WTC11 (cell line): ENCODE results near the gene KRT76. TPM values are rescaled to one million over a fixed set of nuclear protein-coding genes. Genes with fewer than 3 reads are reported as not detected.
"Not testable (repeated sequence)": the region's sequence is repeated elsewhere in the genome, so short reads cannot be mapped to it uniquely, and the experiment has no call there.

Experiments used
- ATAC-seq: fragments of 200-7000 bp; cut with Tn5 transposase; 2 replicates; pipeline ENCODE4 v1.10.0; 2021; ENCODE audit warnings: mild to moderate bottlenecking, moderate library complexity
- CTCF ChIA-PET: fragments of 300-600 bp; sonication (Branson Sonifier 250); formaldehyde crosslinking; loops from one replicate; lab custom pipeline; 2021; ENCODE audit warnings: antibody characterized with exemption; lab: Charles Lee
- POLR2A ChIA-PET: fragments of 350-600 bp; sonication (Branson Sonifier 250); formaldehyde crosslinking; loops from one replicate; lab custom pipeline; 2021; ENCODE audit warnings: antibody characterized with exemption; lab: Charles Lee
- DNase-seq: peaks from one replicate; pipeline ENCODE4 v3.0.0; 2021; ENCODE audit warnings: low spot score
- H3K27ac Mint-ChIP-seq: 2 replicates; pipeline ENCODE4 v1.8.0; 2021; ENCODE audit warnings: mixed read lengths
- H3K27me3 Mint-ChIP-seq: 2 replicates; pipeline ENCODE4 v1.8.0; 2021; ENCODE audit warnings: low read depth, mild to moderate bottlenecking, moderate library complexity, mixed read lengths
- H3K36me3 Mint-ChIP-seq: 2 replicates; pipeline ENCODE4 v1.8.0; 2021; ENCODE audit warnings: mixed read lengths
- H3K4me1 Mint-ChIP-seq: 2 replicates; pipeline ENCODE4 v1.8.0; 2022; ENCODE audit warnings: mixed read lengths
- H3K4me3 Mint-ChIP-seq: 2 replicates; pipeline ENCODE4 v1.8.0; 2021; ENCODE audit warnings: mild to moderate bottlenecking, moderate library complexity, mixed read lengths
- H3K9me3 Mint-ChIP-seq: 2 replicates; pipeline ENCODE4 v1.8.0; 2021; ENCODE audit warnings: mixed read lengths
- CBFB ChIP-seq: sonication (generic); formaldehyde crosslinking; IDR thresholded peaks from 2 replicates; pipeline ENCODE4 v1.8.1; 2022; ENCODE audit warnings: mild to moderate bottlenecking, low read depth, missing genetic modification reagents
- CDX4 ChIP-seq: fragments of 250-450 bp; sonication (Bioruptor Pico); IDR thresholded peaks from 2 replicates; pipeline ENCODE4 v1.9.0; 2021; ENCODE audit warnings: moderate library complexity, mild to moderate bottlenecking, inconsistent platforms, borderline replicate concordance
- FOXK1 ChIP-seq: sonication (generic); formaldehyde crosslinking; IDR thresholded peaks from 2 replicates; pipeline ENCODE4 v1.8.0; 2022; ENCODE audit warnings: mild to moderate bottlenecking, moderate library complexity, missing genetic modification reagents
- FOXP4 ChIP-seq: sonication (generic); formaldehyde crosslinking; IDR thresholded peaks from 2 replicates; pipeline ENCODE4 v1.8.0; 2022; ENCODE audit warnings: mild to moderate bottlenecking, missing genetic modification reagents
- HMGA2 ChIP-seq: fragments of 250-450 bp; sonication (Bioruptor Pico); IDR thresholded peaks from 2 replicates; pipeline ENCODE4 v1.4.0; 2021; ENCODE audit warnings: mild to moderate bottlenecking, moderate library complexity
- JUN ChIP-seq: sonication (generic); formaldehyde crosslinking; IDR thresholded peaks from 2 replicates; pipeline ENCODE4 v1.8.0; 2023; ENCODE audit warnings: mild to moderate bottlenecking, missing genetic modification reagents
- PRRX2 ChIP-seq: fragments of 250-450 bp; sonication (Bioruptor Pico); IDR thresholded peaks from 2 replicates; pipeline ENCODE4 v1.8.0; 2021; ENCODE audit warnings: mild to moderate bottlenecking
- SMAD3 ChIP-seq: sonication (generic); formaldehyde crosslinking; IDR thresholded peaks from 2 replicates; pipeline ENCODE4 v1.8.0; 2022; ENCODE audit warnings: missing genetic modification reagents, mild to moderate bottlenecking, borderline replicate concordance
- SOX15 ChIP-seq: fragments of 250-450 bp; sonication (Bioruptor Pico); IDR thresholded peaks from 2 replicates; pipeline ENCODE4 v1.9.0; 2021; ENCODE audit warnings: mild to moderate bottlenecking
- STAT6 ChIP-seq: sonication (generic); formaldehyde crosslinking; conservative IDR thresholded peaks from 2 replicates; pipeline ENCODE4 v1.8.1; 2023; ENCODE audit warnings: mild to moderate bottlenecking, low read depth, missing genetic modification reagents, moderate library complexity
- TP53 ChIP-seq: sonication (generic); formaldehyde crosslinking; IDR thresholded peaks from 2 replicates; pipeline ENCODE4 v1.8.1; 2023; ENCODE audit warnings: mild to moderate bottlenecking, missing genetic modification reagents
- total RNA-seq: library from RNA; stranded (reverse); gene quantifications from 3 replicates; pipeline ENCODE4 v1.2.3, GENCODE V29; 2021
- TF ChIP-seq, protein P1 (sequence below): sonication (generic); formaldehyde crosslinking; IDR thresholded peaks from 2 replicates; pipeline ENCODE4 v1.8.1; 2022; ENCODE audit warnings: mild to moderate bottlenecking, missing genetic modification reagents, moderate library complexity, borderline replicate concordance
- TF ChIP-seq, protein P2 (sequence below): sonication (generic); formaldehyde crosslinking; IDR thresholded peaks from 2 replicates; pipeline ENCODE4 v1.8.1; 2023; ENCODE audit warnings: mild to moderate bottlenecking, missing genetic modification reagents, moderate library complexity

KRT76 gene
- total RNA-seq, 1 experiment from 2014 or later: not detected

- Mint-ChIP-seq H3K4me3 (no peak overlapping the region), H3K27me3 (peaks cover 23% of the 10 kb centered on the region), H3K9me3 (0 out of 2 replicates have a peak, but pooled peaks cover 3% of the 10 kb centered on the region), H3K36me3 (no peaks in the 10 kb centered on the region), H3K27ac (no peak overlapping the region), H3K4me1 (no peaks in the 10 kb centered on the region)
- ChIA-PET POLR2A (no interaction called here), CTCF (interaction anchor here (1.7 kb wide), 1 partner anchor 118 kb away, joined by 5 read pairs; no protein-coding TSS in a partner anchor)
- ATAC-seq (no peak), DNase-seq (no peak)
- no peak for TF ChIP-seq HMGA2 (CRISPR knock-in tag)
Observed at GRCh38 chr12:52752516-52752915, 24.6 kb downstream of the KRT76 start.

- POLR2A ChIA-PET: no interaction called here
- CTCF ChIA-PET: interaction anchor here (1.7 kb wide), 1 partner anchor 119 kb away, joined by 5 read pairs; no protein-coding TSS in a partner anchor
- Mint-ChIP-seq H3K4me1 (no peaks in the 10 kb centered on the region), H3K36me3 (no peaks in the 10 kb centered on the region), H3K27me3 (peaks cover 23% of the 10 kb centered on the region), H3K27ac (no peak overlapping the region), H3K4me3 (no peak overlapping the region), H3K9me3 (0 out of 2 replicates have a peak, but pooled peaks cover 3% of the 10 kb centered on the region)
- DNase-seq (no peak), ATAC-seq (no peak)
- TF ChIP-seq, protein P1, sequence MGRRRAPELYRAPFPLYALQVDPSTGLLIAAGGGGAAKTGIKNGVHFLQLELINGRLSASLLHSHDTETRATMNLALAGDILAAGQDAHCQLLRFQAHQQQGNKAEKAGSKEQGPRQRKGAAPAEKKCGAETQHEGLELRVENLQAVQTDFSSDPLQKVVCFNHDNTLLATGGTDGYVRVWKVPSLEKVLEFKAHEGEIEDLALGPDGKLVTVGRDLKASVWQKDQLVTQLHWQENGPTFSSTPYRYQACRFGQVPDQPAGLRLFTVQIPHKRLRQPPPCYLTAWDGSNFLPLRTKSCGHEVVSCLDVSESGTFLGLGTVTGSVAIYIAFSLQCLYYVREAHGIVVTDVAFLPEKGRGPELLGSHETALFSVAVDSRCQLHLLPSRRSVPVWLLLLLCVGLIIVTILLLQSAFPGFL (CRISPR knock-in tag): no peak
- TF ChIP-seq JUN (CRISPR knock-in tag): no peak
- TF ChIP-seq STAT6 (CRISPR knock-in tag): no peak
- no peak for TF ChIP-seq FOXK1
- TF ChIP-seq HMGA2 (CRISPR knock-in tag): no peak
- TF ChIP-seq CDX4: no peak
- TF ChIP-seq, protein P2, sequence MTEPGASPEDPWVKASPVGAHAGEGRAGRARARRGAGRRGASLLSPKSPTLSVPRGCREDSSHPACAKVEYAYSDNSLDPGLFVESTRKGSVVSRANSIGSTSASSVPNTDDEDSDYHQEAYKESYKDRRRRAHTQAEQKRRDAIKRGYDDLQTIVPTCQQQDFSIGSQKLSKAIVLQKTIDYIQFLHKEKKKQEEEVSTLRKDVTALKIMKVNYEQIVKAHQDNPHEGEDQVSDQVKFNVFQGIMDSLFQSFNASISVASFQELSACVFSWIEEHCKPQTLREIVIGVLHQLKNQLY (CRISPR knock-in tag): no peak
- TF ChIP-seq FOXP4 (CRISPR knock-in tag): no peak
- TF ChIP-seq, all 79 proteins: peak for 0
Observed at GRCh38 chr12:52751795-52752194, 25.4 kb downstream of the KRT76 start.

- H3K4me3 Mint-ChIP-seq, DNase-seq, H3K27ac Mint-ChIP-seq, H3K4me1 Mint-ChIP-seq, ATAC-seq, H3K36me3 Mint-ChIP-seq, POLR2A ChIA-PET, H3K9me3 Mint-ChIP-seq: not testable (repeated sequence)
- CTCF ChIA-PET: interaction anchor here (1.3 kb wide), 1 partner anchor 9 kb away, joined by 3 read pairs; no protein-coding TSS in a partner anchor
- peaks cover 30% of the 10 kb centered on the region for H3K27me3 Mint-ChIP-seq
Observed at GRCh38 chr12:52750532-52750931, 26.6 kb downstream of the KRT76 start.

DNA sequence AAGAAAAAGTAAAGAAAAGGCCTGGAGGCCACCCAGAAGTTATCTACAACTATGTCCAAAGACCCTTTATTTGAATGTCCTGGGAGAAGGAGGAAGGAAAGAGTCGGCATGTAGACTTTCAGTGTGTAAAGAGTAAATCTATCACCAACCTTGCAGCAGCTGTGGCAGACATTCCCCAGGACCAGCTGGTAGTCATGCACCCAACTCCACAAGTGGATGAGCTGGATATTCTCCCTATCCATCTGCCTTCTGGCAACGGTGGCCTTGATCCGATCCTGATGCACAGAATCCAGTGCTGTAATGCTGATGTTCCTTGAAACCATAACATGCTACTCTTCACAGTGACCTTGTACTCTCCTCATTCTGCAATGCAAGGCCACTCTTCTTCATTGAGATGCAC is 27.3 kb downstream of the KRT76 start:
- Mint-ChIP-seq H3K9me3 (0 out of 2 replicates have a peak, but pooled peaks cover 3% of the 10 kb centered on the region), H3K27me3 (peaks cover 32% of the 10 kb centered on the region), H3K4me3 (no peak overlapping the region), H3K4me1 (no peaks in the 10 kb centered on the region), H3K36me3 (no peaks in the 10 kb centered on the region), H3K27ac (no peak overlapping the region)
- TF ChIP-seq CBFB (CRISPR knock-in tag): no peak
- no peak for TF ChIP-seq PRRX2
- TF ChIP-seq SMAD3 (CRISPR knock-in tag): no peak
- no peak for TF ChIP-seq STAT6 (CRISPR knock-in tag)
- no peak for TF ChIP-seq TP53 (CRISPR knock-in tag)
- TF ChIP-seq SOX15 (CRISPR knock-in tag): no peak
- no peak for ATAC-seq
- ChIA-PET CTCF (interaction anchor here (1.1 to 1.3 kb wide), 2 partner anchors 10 to 121 kb away, joined by 3 to 4 read pairs; no protein-coding TSS in a partner anchor), POLR2A (no interaction called here)
- no peak for DNase-seq
